ENCODE results near the gene PFDN6. TPM values are rescaled to one million over a fixed set of nuclear protein-coding genes. Genes with fewer than 3 reads are reported as not detected.

The PFDN6 gene
- polyA plus RNA-seq, 3 donors = 26.0 to 36.2 (median 28.4) TPM

DNA sequence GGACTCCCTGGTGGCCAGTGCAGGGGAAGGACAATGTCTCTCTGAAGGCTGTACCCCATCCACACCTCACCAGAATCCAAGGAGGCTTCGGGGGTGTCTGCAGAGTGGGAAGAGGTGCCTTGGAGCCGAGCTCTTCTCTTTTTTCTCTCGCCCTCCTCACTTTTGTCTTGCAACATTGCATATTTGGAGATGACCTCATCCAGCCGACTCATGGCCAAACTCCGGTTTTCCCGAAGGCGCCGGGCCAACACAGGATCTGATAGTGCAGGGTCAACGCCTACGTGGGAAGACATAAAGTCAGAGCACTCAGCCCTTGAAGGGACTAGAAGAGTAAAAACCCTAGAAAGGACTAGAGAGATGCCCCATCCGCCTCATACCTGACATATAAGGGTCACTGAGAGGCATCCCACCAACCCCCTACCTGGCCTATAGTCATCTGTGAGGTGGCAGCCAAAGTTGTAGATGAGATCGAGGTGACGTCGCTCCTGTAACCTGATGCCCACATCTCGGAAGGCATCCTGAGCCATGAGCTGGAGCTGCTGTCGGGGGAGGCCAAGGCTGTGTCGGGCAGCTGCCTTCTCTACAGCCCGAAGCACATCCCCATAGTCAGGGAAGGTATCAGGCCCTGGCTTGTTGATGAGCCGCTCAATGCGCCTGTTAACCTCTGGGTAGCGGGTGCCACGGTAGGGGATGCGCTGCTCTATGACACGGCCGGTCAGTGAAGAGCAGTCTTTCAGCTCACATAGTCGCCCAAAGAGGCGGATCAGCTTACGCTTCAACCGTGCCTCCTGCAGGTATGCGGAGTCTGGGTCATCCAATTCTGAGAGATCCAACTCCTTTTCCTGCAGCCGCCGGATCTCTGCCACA lies 31.1 kb downstream of the PFDN6 start:
- WGBS (ENCODE audit: insufficient coverage) = 95% methylated on average over 20 of the region's 32 CpGs
- H3K27ac ChIP-seq (ENCODE audit: low read depth in 1 of 2, low read length in 2 of 2) = peak overlapping the region in 1 of 2 donors; percentile 40
- H2AFZ ChIP-seq (ENCODE audit: insufficient read depth, low read depth, low read length, poor library complexity, severe bottlenecking) = no peak overlapping the region
- no peaks in the 10 kb centered on the region for H3K9me3 ChIP-seq (replicated peaks in 1 of 2; ENCODE audit: control insufficient read depth in 1 of 2, insufficient read depth in 1 of 2, low read length in 2 of 2)
- Mint-ChIP-seq H3K4me3 (no peak overlapping the region), H3K27me3 (ENCODE audit: low read depth in 3 of 3) (peaks cover 0 to 2% (median 0%) of the 10 kb centered on the region in 3 donors), H3K4me1 (peaks cover 72% of the 10 kb centered on the region), H3K9me3 (peaks cover 0 to 3% (median 1%) of the 10 kb centered on the region in 7 donors), H3K27ac (peak overlapping the region in 3 of 7 donors; percentile 13 to 50 (median 43)), H3K36me3 (peaks cover 31 to 43% of the 10 kb centered on the region in 2 donors)
- DNase-seq = peak in 1 of 3 donors; percentile 22
- H3K4me3 ChIP-seq (replicated peaks in 1 of 3; ENCODE audit: low read depth in 2 of 3, low read length in 3 of 3) = no peak overlapping the region
- TF ChIP-seq, protein P1, sequence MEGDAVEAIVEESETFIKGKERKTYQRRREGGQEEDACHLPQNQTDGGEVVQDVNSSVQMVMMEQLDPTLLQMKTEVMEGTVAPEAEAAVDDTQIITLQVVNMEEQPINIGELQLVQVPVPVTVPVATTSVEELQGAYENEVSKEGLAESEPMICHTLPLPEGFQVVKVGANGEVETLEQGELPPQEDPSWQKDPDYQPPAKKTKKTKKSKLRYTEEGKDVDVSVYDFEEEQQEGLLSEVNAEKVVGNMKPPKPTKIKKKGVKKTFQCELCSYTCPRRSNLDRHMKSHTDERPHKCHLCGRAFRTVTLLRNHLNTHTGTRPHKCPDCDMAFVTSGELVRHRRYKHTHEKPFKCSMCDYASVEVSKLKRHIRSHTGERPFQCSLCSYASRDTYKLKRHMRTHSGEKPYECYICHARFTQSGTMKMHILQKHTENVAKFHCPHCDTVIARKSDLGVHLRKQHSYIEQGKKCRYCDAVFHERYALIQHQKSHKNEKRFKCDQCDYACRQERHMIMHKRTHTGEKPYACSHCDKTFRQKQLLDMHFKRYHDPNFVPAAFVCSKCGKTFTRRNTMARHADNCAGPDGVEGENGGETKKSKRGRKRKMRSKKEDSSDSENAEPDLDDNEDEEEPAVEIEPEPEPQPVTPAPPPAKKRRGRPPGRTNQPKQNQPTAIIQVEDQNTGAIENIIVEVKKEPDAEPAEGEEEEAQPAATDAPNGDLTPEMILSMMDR (IDR thresholded peaks at IDR 0.05) = no peak
- H3K9ac ChIP-seq (ENCODE audit: insufficient read depth, low read length, poor library complexity, severe bottlenecking) = no peak overlapping the region
- H3K4me2 ChIP-seq (replicated peaks; ENCODE audit: extremely low read depth, low read length, poor library complexity, severe bottlenecking) = no peak overlapping the region
- no peaks in the 10 kb centered on the region for H3K27me3 ChIP-seq (ENCODE audit: control insufficient read depth in 2 of 2, insufficient read depth in 2 of 2, low read length in 2 of 2)
- H3K4me1 ChIP-seq (ENCODE audit: control insufficient read depth in 1 of 2, insufficient read depth in 2 of 2, low read length in 2 of 2) = peaks cover 60 to 76% of the 10 kb centered on the region in 2 donors
- peaks cover 28 to 38% of the 10 kb centered on the region in 2 donors for H3K36me3 ChIP-seq (replicated peaks in 1 of 2; ENCODE audit: control insufficient read depth in 1 of 2, insufficient read depth in 2 of 2, low read length in 2 of 2)
- H4K20me1 ChIP-seq (ENCODE audit: insufficient read depth, low read length) = peaks cover 42% of the 10 kb centered on the region
- peaks cover 62% of the 10 kb centered on the region for H3K79me2 ChIP-seq (ENCODE audit: insufficient read depth, low read length)
- intact Hi-C loops (cut with micrococcal nuclease) = no loop called here

GRCh38 chr6:33321227-33321626 lies 31.8 kb downstream of the PFDN6 start:
- peaks cover 30 to 37% of the 10 kb centered on the region in 2 donors for H3K36me3 Mint-ChIP-seq
- TF ChIP-seq, protein P1 (IDR thresholded peaks at IDR 0.05) = no peak
- peak overlapping the region in 1 of 3 experiments; percentile 95 for H3K4me3 ChIP-seq (replicated peaks in 1 of 3; ENCODE audit: low read depth in 2 of 3, low read length in 3 of 3)
- H3K4me2 ChIP-seq (replicated peaks; ENCODE audit: extremely low read depth, low read length, poor library complexity, severe bottlenecking) = peak overlapping the region; percentile 100
- H3K27ac ChIP-seq (ENCODE audit: low read depth in 1 of 2, low read length in 2 of 2) = peak overlapping the region in 1 of 2 donors; percentile 84
- H3K27ac Mint-ChIP-seq = peak overlapping the region in 5 of 7 donors; percentile 30 to 79 (median 46)
- peaks cover 28 to 35% of the 10 kb centered on the region in 2 donors for H3K36me3 ChIP-seq (replicated peaks in 1 of 2; ENCODE audit: control insufficient read depth in 1 of 2, insufficient read depth in 2 of 2, low read length in 2 of 2)
- H3K9me3 Mint-ChIP-seq = peaks cover 0 to 3% (median 1%) of the 10 kb centered on the region in 7 donors
- peaks cover 0 to 2% (median 0%) of the 10 kb centered on the region in 3 donors for H3K27me3 Mint-ChIP-seq (ENCODE audit: low read depth in 3 of 3)
- peaks cover 66% of the 10 kb centered on the region for H3K4me1 Mint-ChIP-seq
- H3K9me3 ChIP-seq (replicated peaks in 1 of 2; ENCODE audit: control insufficient read depth in 1 of 2, insufficient read depth in 1 of 2, low read length in 2 of 2) = no peaks in the 10 kb centered on the region
- no peak overlapping the region for H3K4me3 Mint-ChIP-seq
- no peak for DNase-seq
- intact Hi-C loops (cut with micrococcal nuclease) = no loop called here
- 82% methylated on average over 9 of the region's 9 CpGs for WGBS (ENCODE audit: insufficient coverage)
- no peaks in the 10 kb centered on the region for H3K27me3 ChIP-seq (ENCODE audit: control insufficient read depth in 2 of 2, insufficient read depth in 2 of 2, low read length in 2 of 2)
- H4K20me1 ChIP-seq (ENCODE audit: insufficient read depth, low read length) = peaks cover 38% of the 10 kb centered on the region
- H3K9ac ChIP-seq (ENCODE audit: insufficient read depth, low read length, poor library complexity, severe bottlenecking) = no peak overlapping the region
- peaks cover 55% of the 10 kb centered on the region for H3K79me2 ChIP-seq (ENCODE audit: insufficient read depth, low read length)
- peaks cover 57 to 69% of the 10 kb centered on the region in 2 donors for H3K4me1 ChIP-seq (ENCODE audit: control insufficient read depth in 1 of 2, insufficient read depth in 2 of 2, low read length in 2 of 2)
- H2AFZ ChIP-seq (ENCODE audit: insufficient read depth, low read depth, low read length, poor library complexity, severe bottlenecking) = no peak overlapping the region
